ENCODE results near the gene PTPRA.

GRCh38 chr20:3003416-3003815 lies 130.1 kb downstream of the PTPRA start:
- TF ChIP-seq TAF1 (conservative IDR thresholded peaks at IDR 0.05) (no peak), MAX (IDR thresholded peaks at IDR 0.05) (no peak), SP1 (IDR thresholded peaks at IDR 0.05) (no peak), CTCF (IDR thresholded peaks at IDR 0.05; ENCODE audit: low read depth, low read length, missing input control) (no peak), ZBTB33 (IDR thresholded peaks at IDR 0.05) (no peak), RAD21 (IDR thresholded peaks at IDR 0.05) (no peak), ATF3 (IDR thresholded peaks at IDR 0.05) (no peak), JUND (IDR thresholded peaks at IDR 0.05) (no peak), REST (IDR thresholded peaks at IDR 0.05) (no peak), RXRA (IDR thresholded peaks at IDR 0.05) (no peak), FOXA1 (IDR thresholded peaks at IDR 0.05) (no peak), HNF4A (conservative IDR thresholded peaks at IDR 0.05) (no peak), YY1 (IDR thresholded peaks at IDR 0.05) (no peak)
